ENCODE data around the gene OR5K4.

GRCh38 chr3:98322686-98323085, 31.0 kb upstream of the OR5K4 start:
- TF ChIP-seq NFRKB (IDR thresholded peaks at IDR 0.05) (no peak), BHLHE40 (IDR thresholded peaks at IDR 0.05; ENCODE audit: borderline replicate concordance) (no peak)
